Stimulated activated naive CD4-positive, alpha-beta T cell treated with Interleukin-2 at 50 U/mL for 16 hours (primary cell): Measurements from ENCODE around the gene CISD2.
"Not testable (repeated sequence)": the region's sequence is repeated elsewhere in the genome, so short reads cannot be mapped to it uniquely, and the experiment has no call there.

Source experiments
- DNase-seq: peaks from one replicate; lab custom pipeline; 2025; lab: John Stamatoyannopoulos, UW

The CISD2 gene, protein sequence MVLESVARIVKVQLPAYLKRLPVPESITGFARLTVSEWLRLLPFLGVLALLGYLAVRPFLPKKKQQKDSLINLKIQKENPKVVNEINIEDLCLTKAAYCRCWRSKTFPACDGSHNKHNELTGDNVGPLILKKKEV

DNA sequence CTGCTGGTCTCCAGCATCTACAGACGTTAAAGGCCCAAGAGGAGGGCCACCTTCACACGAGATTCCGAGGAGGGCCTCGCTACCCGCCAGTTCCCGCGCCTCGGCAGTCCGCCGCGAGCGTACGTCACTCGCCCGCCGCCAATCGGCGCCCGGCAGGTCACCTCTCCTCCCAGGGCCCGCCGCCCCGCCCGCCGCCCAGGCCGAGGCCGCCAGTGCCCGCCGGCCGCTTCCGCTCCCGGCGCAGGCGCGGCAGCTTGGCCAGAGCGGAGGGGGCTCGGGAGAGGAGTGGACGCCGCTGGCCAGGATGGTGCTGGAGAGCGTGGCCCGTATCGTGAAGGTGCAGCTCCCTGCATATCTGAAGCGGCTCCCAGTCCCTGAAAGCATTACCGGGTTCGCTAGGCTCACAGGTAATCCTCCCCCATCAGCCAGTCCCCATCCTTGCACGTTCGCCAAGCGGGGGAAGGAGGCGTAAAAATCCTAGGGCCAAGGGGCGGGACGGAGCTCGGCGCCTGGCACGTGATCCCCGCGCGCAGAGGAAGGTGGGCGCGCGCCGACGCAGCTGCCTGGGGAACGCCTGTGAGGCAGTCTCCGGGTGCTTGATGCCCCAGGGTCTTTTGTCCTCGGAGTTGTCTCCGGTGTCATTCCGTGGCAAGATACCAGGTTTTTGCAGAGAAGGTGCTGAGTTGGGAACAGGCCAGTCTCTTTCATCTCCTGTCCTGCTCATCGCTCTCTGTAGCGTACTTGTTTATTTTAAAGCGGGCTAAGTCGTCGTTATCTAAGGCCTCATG is at the start of gene CISD2:
Gene CISD2 (plus strand): TSS at position 212 of the 788 bp plus-strand sequence. CDS start 93 bp downstream, at position 305.
- DNase-seq, result peak; percentile 89

DNA sequence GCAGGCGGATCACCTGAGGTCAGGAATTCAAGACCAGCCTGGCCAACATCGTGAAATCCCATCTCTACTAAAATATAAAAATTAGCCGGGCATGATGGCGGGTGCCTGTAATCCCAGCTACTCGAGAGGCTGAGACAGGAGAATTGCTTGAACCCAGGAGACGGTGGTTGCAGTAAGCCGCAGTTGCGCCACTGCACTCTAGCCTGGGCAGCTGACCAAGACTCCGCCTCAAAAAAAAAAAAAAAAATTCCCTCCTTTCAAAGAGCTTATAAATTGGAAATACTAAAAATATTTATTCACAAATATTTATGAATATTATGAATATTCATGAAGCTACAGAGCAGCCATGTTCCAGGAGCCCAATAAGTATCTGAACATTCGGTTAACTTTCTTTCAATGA is 49.7 kb upstream of the CISD2 start:
- not testable (repeated sequence) for DNase-seq

- no peak for DNase-seq
Observed at GRCh38 chr4:102819588-102820365, 49.0 kb upstream of the CISD2 start.

- no peak for DNase-seq
Observed at GRCh38 chr4:102823464-102823863, 45.3 kb upstream of the CISD2 start.

DNA sequence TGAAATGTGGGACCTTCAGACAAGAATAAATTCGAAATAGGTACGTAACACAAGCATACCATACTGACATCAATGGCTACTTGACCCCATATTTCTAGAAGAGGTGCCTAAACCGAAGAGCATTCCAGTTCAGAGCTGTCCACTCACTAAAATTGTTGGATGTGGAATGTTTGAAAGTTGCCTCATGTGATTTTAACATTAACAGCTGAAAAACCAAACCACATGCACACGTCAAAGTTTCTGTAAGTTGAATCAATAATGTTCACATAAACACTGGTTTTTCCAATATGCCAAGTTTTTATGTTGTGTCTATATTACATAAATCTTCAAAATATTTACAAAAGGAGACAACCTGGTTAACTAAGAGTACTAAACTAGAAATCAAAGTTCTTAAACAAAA is 44.9 kb upstream of the CISD2 start:
- DNase-seq, result no peak

DNA sequence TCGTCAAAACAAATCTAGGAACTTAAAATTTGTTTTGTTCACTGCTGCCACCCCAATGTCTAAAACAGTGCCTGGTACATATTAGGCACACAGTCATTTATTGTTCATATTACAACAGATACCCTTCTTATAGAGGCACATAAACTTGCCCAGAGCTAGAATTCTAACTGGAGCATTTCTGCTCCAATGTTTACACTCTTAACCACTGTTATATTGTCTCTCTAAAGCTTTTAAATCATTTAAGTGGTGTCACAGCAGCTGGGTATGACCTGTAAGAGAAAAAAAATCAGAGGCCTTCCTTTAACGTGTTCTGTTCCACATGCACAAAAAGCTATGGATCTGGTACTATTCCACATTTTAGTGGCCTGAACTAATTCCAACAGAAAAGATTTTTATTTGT is 44.4 kb upstream of the CISD2 start:
- DNase-seq, result no peak

DNA sequence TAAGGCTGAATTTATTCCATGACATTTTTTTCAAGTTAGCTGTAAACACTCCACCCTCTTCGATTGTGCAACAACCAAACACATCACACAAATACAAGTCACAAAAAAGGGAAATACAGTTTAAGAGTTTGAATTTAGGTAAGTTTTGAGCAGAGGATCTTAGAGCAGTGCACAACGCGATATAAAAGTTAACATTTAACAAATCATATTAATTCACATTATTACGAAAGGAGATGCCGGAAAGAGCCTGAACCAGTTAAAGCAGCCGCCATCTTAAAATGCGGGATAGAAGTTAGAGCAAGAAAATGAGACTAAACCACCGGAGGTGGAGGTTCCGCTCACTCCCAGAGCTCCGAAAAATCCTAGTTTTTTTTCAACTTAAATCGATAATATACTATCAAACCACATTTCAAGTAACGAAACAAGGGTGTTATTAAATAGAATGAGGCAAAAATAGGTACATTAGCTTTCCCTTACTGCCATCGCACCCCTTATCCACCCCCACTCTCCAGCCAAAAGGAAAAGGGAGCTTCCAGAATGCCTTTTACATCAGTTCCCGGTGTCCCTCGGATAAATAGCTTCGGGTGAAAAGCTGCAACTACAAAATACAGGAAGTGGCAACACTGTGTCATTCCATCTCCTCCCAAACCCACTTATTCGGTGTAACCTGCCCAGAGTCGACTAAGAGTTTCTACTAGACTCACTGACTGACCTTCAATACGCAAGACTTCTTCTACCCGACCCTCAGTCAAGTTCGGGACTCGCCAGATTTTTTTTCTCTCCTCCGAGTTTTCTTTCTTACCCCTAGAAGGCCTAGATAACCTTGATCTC is 43.3 kb upstream of the CISD2 start:
- DNase-seq, result peak; percentile 8

GRCh38 chr4:102826105-102826889 is 42.5 kb upstream of the CISD2 start:
- no peak for DNase-seq

DNA sequence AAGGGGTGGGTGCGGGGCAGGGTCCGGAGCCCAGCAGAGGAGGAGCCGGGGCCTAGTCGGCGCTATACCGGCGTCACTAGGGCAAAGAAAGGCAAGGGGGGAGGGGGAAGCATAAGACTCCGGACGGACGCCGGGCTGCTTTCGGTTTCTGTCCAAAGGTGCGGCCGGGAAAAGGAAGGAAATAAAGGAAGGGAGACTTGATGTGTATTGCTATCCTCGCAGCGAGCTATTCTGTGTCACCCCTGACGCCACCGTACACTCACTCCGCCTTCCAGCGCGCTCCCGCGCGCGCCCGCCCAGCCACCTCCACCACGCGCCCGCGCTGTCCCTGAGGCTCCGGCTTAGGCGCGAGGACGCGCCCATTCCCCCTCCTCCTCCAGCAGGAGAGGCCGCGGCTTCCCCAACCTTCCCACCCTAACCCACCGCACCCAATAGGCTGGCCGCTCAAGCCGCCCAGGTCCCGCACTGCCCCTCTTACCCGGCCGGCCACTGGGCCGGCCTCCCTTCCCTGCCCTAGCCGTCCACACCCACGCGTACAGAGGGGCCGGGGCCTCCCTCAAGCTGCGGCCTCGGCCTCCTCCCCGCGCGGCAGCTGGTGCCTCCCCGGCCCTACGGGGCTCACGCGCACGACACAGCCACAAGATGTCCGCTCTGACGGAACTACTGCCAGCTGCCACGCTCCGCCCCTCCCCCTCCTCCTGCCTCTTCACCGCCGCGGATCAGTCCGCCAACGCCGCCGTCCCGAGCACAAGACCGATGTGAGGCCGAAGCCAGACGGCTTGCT is 41.7 kb upstream of the CISD2 start, which contains the start of gene UBE2D3:
Gene UBE2D3 (minus strand): TSS at position 662 of the 784 bp plus-strand sequence. CDS start 1,043 bp downstream, outside the sequence.
- peak; percentile 98 for DNase-seq

GRCh38 chr4:102827674-102828496 is 40.9 kb upstream of the CISD2 start:
- peak; percentile 99 for DNase-seq

GRCh38 chr4:102828497-102828808 is 40.3 kb upstream of the CISD2 start:
- no peak for DNase-seq

- no peak for DNase-seq
Observed at GRCh38 chr4:102829803-102830202, 39.0 kb upstream of the CISD2 start.

GRCh38 chr4:102832105-102832504 is 36.7 kb upstream of the CISD2 start:
- DNase-seq, result no peak

DNA sequence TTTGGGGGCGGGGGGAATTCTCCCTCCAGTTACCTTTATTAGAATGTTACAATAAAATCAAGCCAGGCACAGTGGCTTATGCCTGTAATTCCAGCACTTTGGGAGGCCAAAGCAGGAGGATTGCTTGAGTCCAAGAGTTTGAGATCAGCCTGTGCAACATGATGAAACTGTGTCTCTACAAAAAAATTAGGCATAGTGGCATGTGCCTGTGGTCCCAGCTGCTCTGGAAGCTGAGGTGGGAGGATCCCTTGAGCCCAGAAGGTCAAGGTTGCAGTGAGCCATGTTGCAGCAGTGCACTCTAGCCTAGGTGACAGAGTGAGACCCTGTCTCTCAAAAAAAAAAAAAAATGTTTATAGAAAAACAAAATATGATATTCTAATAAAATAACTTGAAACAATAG is 36.1 kb upstream of the CISD2 start:
- DNase-seq, result no peak

GRCh38 chr4:102836596-102836995 is 32.2 kb upstream of the CISD2 start:
- DNase-seq, result no peak

DNA sequence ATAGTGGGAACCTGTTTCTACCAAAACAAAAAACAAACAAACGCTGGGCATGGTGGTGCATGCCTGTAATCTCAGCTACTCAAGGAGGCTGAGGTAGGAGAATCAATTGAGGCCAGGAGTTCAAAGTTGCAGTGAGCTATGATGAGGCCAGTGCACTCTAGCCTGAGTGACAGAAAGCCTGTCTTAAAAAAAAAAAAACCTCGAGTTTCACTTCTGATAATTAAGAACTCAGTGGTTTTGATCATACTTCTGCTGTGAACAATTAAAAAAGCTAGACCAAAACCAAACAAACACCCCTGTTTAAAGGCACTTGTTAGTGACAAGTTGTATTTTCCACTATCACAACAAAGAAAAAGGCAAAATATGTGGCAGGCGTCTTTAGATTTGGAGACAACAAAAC is 26.4 kb upstream of the CISD2 start:
- DNase-seq, result no peak

GRCh38 chr4:102843273-102843672 is 25.5 kb upstream of the CISD2 start:
- DNase-seq, result no peak

- DNase-seq, result no peak
Observed at GRCh38 chr4:102843938-102844337, 24.9 kb upstream of the CISD2 start.

DNA sequence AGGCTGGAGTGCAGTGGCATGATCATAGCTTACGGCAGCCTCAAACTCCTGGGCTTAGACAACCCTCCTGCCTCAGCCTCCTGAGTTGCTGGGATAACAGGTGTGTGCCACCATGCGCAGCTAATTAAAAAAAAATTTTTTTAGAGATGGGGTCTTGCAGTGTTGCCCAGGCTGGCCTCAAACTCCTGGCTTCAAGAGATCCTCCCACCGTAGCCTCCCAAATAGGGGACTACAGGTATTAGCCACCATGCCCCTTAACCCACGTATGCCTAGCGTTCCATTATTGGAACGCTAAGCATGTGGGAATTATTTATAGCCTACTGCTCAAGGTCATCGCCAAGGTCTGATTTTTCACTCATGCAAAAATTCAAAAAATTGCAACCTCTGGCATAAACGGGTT is 21.1 kb upstream of the CISD2 start:
- DNase-seq, result no peak
